MM.1S (cell line): ENCODE data around the gene ALPP.
"Not testable (repeated sequence)": the region's sequence is repeated elsewhere in the genome, so short reads cannot be mapped to it uniquely, and the experiment has no call there.

ENCODE experiments used
- DNase-seq: peaks from one replicate; pipeline ENCODE4 v3.0.0-alpha.2; 2015
- H2AFZ ChIP-seq: fragments of 300-600 bp; sonication (generic); 2 replicates; pipeline ENCODE4 v1.6.0; 2016; ENCODE audit warnings: antibody characterized with exemption, low read length
- H3F3A ChIP-seq: fragments of 300-600 bp; sonication (generic); 2 replicates; pipeline ENCODE4 v1.6.1; 2016; ENCODE audit warnings: mild to moderate bottlenecking, antibody characterized with exemption, low read length, moderate library complexity, mixed read lengths; ENCODE audit not compliant: insufficient read depth
- H3K27ac ChIP-seq: fragments of 300-600 bp; sonication (generic); 2 replicates; pipeline ENCODE4 v1.5.1; 2016; ENCODE audit warnings: mild to moderate bottlenecking, low read length
- H3K27me3 ChIP-seq: fragments of 300-600 bp; sonication (generic); replicated peaks from 2 replicates; pipeline ENCODE4 v1.6.0; 2016; ENCODE audit warnings: low read length; ENCODE audit not compliant: insufficient read depth
- H3K36me3 ChIP-seq: fragments of 300-600 bp; sonication (generic); replicated peaks from 2 replicates; pipeline ENCODE4 v1.6.1; 2016; ENCODE audit warnings: mild to moderate bottlenecking, low read length, mixed read lengths; ENCODE audit not compliant: insufficient read depth
- H3K4me1 ChIP-seq: fragments of 300-600 bp; sonication (generic); 2 replicates; pipeline ENCODE4 v1.6.1; 2016; ENCODE audit warnings: low read length, mixed read lengths
- H3K4me2 ChIP-seq: fragments of 300-600 bp; sonication (generic); 2 replicates; pipeline ENCODE4 v1.6.0; 2016; ENCODE audit warnings: low read depth, low read length
- H3K4me3 ChIP-seq: fragments of 300-600 bp; sonication (generic); 2 replicates; pipeline ENCODE4 v1.5.1; 2016; ENCODE audit warnings: low read length, mixed read lengths
- H3K79me2 ChIP-seq: fragments of 300-600 bp; sonication (generic); 2 replicates; pipeline ENCODE4 v1.6.1; 2016; ENCODE audit warnings: mixed run types, low read length, mixed read lengths
- H3K9ac ChIP-seq: fragments of 300-600 bp; sonication (generic); 2 replicates; pipeline ENCODE4 v1.6.1; 2016; ENCODE audit warnings: low read length, mixed read lengths
- H3K9me2 ChIP-seq: fragments of 300-600 bp; sonication (generic); replicated peaks from 2 replicates; pipeline ENCODE4 v1.6.1; 2016; ENCODE audit warnings: mild to moderate bottlenecking, low read length, mixed read lengths; ENCODE audit not compliant: insufficient read depth
- H3K9me3 ChIP-seq: fragments of 300-600 bp; sonication (generic); replicated peaks from 2 replicates; pipeline ENCODE4 v1.6.1; 2016; ENCODE audit warnings: mild to moderate bottlenecking, low read length, mixed read lengths; ENCODE audit not compliant: insufficient read depth
- H4K20me1 ChIP-seq: fragments of 300-600 bp; sonication (generic); 2 replicates; pipeline ENCODE4 v1.6.1; 2016; ENCODE audit warnings: mild to moderate bottlenecking, low read length, moderate library complexity, mixed read lengths; ENCODE audit not compliant: insufficient read depth
- EZH2 ChIP-seq: fragments of 300-600 bp; sonication (generic); optimal IDR thresholded peaks from 2 replicates; pipeline ENCODE3; 2017; ENCODE audit warnings: low read depth, mild to moderate bottlenecking, antibody characterized with exemption, low read length, mixed read lengths
- EZH2phosphoT487 ChIP-seq: fragments of 300-600 bp; sonication (generic); IDR thresholded peaks from 2 replicates; pipeline ENCODE4 v1.6.1; 2018; ENCODE audit warnings: antibody characterized with exemption, low read length
- TF ChIP-seq, protein P1 (sequence below): fragments of 300-600 bp; sonication (generic); IDR thresholded peaks from 2 replicates; pipeline ENCODE4 v1.5.1; 2016; ENCODE audit warnings: antibody characterized with exemption, low read length, mixed read lengths

ALPP gene

DNA sequence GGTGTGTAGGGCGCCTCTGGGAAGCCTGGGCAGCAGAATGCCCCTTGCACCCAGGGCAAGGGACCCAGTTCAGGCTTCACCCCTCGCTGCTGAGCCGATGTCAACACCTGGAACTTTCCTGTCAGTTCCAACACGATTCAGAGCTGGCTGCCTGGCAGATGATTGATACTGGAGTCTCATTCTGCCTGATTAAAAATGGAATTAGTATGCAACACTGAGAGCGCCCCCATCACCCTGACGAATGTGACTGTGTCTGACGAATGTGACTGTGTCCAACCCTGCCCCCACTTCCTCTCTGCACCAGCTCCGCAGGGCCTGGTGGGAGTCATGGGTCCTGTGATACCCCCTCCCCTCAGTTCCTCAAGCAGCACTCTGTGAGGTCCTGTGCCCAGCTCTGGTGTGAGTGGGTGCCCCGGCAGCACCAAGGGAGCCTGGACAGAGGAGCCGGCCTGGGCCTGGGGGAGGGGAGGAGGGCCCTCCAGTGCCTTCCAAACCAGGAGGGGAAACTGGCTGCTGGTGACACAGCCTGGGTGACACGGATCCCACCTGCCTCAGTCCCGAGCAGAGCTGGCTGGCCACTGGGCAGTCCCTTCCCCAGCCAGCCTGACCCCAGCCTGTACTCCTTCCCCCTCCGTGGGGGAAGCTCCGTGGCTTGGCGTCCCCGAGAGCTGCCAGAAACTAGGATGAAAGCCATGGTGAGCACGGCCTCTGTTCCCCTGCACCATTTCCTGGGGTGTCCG, 41.4 kb upstream of the ALPP start:
- no peak overlapping the region for H3K9ac ChIP-seq
- no peaks in the 10 kb centered on the region for H3K9me2 ChIP-seq
- H3K4me1 ChIP-seq, result no peaks in the 10 kb centered on the region
- DNase-seq, result no peak
- TF ChIP-seq EZH2 (no peak), EZH2phosphoT487 (no peak)
- TF ChIP-seq, protein P1, sequence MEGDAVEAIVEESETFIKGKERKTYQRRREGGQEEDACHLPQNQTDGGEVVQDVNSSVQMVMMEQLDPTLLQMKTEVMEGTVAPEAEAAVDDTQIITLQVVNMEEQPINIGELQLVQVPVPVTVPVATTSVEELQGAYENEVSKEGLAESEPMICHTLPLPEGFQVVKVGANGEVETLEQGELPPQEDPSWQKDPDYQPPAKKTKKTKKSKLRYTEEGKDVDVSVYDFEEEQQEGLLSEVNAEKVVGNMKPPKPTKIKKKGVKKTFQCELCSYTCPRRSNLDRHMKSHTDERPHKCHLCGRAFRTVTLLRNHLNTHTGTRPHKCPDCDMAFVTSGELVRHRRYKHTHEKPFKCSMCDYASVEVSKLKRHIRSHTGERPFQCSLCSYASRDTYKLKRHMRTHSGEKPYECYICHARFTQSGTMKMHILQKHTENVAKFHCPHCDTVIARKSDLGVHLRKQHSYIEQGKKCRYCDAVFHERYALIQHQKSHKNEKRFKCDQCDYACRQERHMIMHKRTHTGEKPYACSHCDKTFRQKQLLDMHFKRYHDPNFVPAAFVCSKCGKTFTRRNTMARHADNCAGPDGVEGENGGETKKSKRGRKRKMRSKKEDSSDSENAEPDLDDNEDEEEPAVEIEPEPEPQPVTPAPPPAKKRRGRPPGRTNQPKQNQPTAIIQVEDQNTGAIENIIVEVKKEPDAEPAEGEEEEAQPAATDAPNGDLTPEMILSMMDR, result no peak
- no peaks in the 10 kb centered on the region for H3K9me3 ChIP-seq
- H3K27me3 ChIP-seq, result no peaks in the 10 kb centered on the region
- no peaks in the 10 kb centered on the region for H3K79me2 ChIP-seq
- no peaks in the 10 kb centered on the region for H3F3A ChIP-seq
- H4K20me1 ChIP-seq, result no peaks in the 10 kb centered on the region
- no peak overlapping the region for H3K27ac ChIP-seq
- no peak overlapping the region for H3K4me3 ChIP-seq
- no peaks in the 10 kb centered on the region for H3K36me3 ChIP-seq
- no peak overlapping the region for H2AFZ ChIP-seq
- no peak overlapping the region for H3K4me2 ChIP-seq

DNA sequence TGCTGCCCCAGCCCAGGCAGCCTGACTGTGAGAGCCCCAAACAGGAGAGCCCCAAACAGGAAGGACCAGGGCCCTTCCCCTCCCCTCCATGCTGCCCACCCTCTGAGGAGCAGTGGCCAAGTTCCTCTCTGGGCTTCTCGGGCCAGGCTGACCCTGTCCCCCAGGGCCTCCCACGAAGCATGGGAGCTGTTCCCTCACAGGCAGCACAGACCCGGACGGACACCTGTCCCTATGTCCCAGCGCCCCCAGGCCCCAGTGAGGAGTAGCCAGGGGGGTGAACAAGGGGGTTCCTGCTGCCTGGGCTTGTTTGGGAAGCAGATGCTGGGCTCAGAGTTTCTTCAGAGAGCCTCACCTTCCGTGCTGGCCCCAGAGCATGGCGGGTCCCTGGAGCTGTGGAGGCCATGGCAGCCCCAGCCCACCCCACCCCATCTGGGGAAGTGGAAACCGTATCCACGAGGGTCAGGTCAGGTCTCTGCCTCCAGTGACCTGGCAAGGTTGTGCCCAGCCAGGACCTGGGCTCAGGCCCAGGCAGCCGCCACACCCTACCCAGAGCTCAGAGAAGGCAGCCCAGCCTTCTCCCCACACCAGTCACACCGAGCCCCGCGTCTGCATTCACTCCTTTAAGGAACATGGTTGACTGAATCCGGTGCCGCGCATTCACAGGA, 40.3 kb upstream of the ALPP start:
- H3K4me1 ChIP-seq, H3K9me2 ChIP-seq, H3K27me3 ChIP-seq, H3F3A ChIP-seq, H3K27ac ChIP-seq, H2AFZ ChIP-seq, H3K4me3 ChIP-seq, H3K4me2 ChIP-seq, H3K79me2 ChIP-seq, H3K9me3 ChIP-seq, H3K9ac ChIP-seq, H3K36me3 ChIP-seq, DNase-seq, H4K20me1 ChIP-seq: not testable (repeated sequence)

DNA sequence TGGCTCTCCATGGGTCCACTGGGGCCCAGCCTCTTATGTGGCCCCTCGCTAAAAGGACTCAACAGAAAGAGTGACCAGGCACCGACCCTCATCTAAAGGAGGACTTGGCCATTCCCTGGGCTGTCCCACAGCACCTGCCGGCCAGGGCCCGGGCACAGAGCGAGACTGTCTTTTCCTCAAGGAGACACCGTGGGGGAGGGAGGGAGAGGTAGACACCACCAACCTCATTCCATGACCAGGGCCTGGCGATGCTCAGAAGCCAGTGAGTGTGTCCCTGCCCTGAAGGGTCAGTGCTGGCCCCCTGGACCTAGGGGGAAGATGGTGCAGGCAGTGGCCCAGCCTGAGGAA, 39.8 kb upstream of the ALPP start:
- H2AFZ ChIP-seq, result no peak overlapping the region

More for the DNA sequence above, 39.8 kb upstream of the ALPP start:
- no peaks in the 10 kb centered on the region for H3K79me2 ChIP-seq
- H3K4me1 ChIP-seq, result no peaks in the 10 kb centered on the region
- no peak overlapping the region for H3K4me2 ChIP-seq
- no peak overlapping the region for H3K9ac ChIP-seq
- H3K4me3 ChIP-seq, result no peak overlapping the region
- no peaks in the 10 kb centered on the region for H4K20me1 ChIP-seq
- H3F3A ChIP-seq, result no peaks in the 10 kb centered on the region
- H3K27me3 ChIP-seq, result no peaks in the 10 kb centered on the region
- no peak overlapping the region for H3K27ac ChIP-seq
- H3K9me2 ChIP-seq, result no peaks in the 10 kb centered on the region
- DNase-seq, result no peak
- H3K9me3 ChIP-seq, result no peaks in the 10 kb centered on the region
- no peaks in the 10 kb centered on the region for H3K36me3 ChIP-seq
- TF ChIP-seq, protein P1, result no peak
- no peak for TF ChIP-seq EZH2phosphoT487
- TF ChIP-seq EZH2, result no peak
